Measurements from ENCODE around the gene RBM27. TPM values are rescaled to one million over a fixed set of nuclear protein-coding genes. Genes with fewer than 3 reads are reported as not detected.
"Not testable (repeated sequence)": the region's sequence is repeated elsewhere in the genome, so short reads cannot be mapped to it uniquely, and the experiment has no call there.

The RBM27 gene
- total and polyA plus RNA-seq, 2 of the 4 experiments (the other 2 are of a cell fraction), result 7.7 to 19.2 TPM

GRCh38 chr5:146210810-146211209 is 7.4 kb downstream of the RBM27 start:
- H2BK20ac ChIP-seq (ENCODE audit: low read depth, low read length); H3K18ac ChIP-seq (ENCODE audit: low read depth, low read length); H3K9me1 ChIP-seq (ENCODE audit: insufficient read depth, low read length); H4K91ac ChIP-seq (ENCODE audit: insufficient read depth, low read depth, low read length); H3K4me3 ChIP-seq (ENCODE audit: insufficient read depth, low read depth, low read length); H3K56ac ChIP-seq (ENCODE audit: extremely low read depth, insufficient read depth, low read length); H3K9me3 ChIP-seq (ENCODE audit: control insufficient read depth, insufficient read depth, low read length); POLR2A ChIA-PET (ENCODE audit: unreplicated experiment); H4K5ac ChIP-seq (ENCODE audit: low read depth, low read length); CTCF ChIA-PET; H2AK5ac ChIP-seq (ENCODE audit: low read depth, low read length); H3K14ac ChIP-seq (replicated peaks; ENCODE audit: low read depth, low read length); H3K36me3 ChIP-seq (ENCODE audit: control insufficient read depth, insufficient read depth, low read length); H2BK120ac ChIP-seq (ENCODE audit: low read depth, low read length); in situ Hi-C loops (cut with MboI; ENCODE audit: low sequenced_read_pairs); H3K9ac ChIP-seq (ENCODE audit: low read depth, low read length); H3K4me1 ChIP-seq (ENCODE audit: control insufficient read depth, insufficient read depth, low read length); H2BK15ac ChIP-seq (ENCODE audit: low read depth, low read length); H3K27me3 ChIP-seq (ENCODE audit: control insufficient read depth, insufficient read depth, low read length); H2AK9ac ChIP-seq (replicated peaks; ENCODE audit: low read depth, low read length, poor library complexity); H4K8ac ChIP-seq (ENCODE audit: low read depth in 2 of 2, low read length in 2 of 2); H3K4ac ChIP-seq (ENCODE audit: low read depth, low read length); dilution Hi-C loops (cut with HindIII; ENCODE audit: low sequenced_read_pairs, unreplicated experiment); H2BK5ac ChIP-seq (ENCODE audit: low read depth, low read length, poor library complexity, severe bottlenecking); intact Hi-C loops (cut with micrococcal nuclease); ATAC-seq (ENCODE audit: low read depth); H2AFZ ChIP-seq (replicated peaks; ENCODE audit: low read length, poor library complexity); DNase-seq; H3K4me2 ChIP-seq (ENCODE audit: low read depth, low read length); H3K23ac ChIP-seq (ENCODE audit: low read depth, low read length); BruUV-seq (replicated peaks); H3K27ac ChIP-seq (ENCODE audit: insufficient read depth, low read length): not testable (repeated sequence)
- Histone ChIP-seq H4K20me1 (ENCODE audit: insufficient read depth, low read length) (peaks cover 33% of the 10 kb centered on the region), H3K79me1 (ENCODE audit: low read depth in 1 of 2, low read length in 2 of 2) (peaks cover 0 to 26% of the 10 kb centered on the region in 2 experiments; a peak in 3 of 4 replicates)
- WGBS, 2 experiments (ENCODE audit: extremely low coverage in 2 of 2, insufficient read length in 1 of 2), result no CpG with 5 or more reads among the region's 13 CpGs

Data from IMR-90 (cell line).